T-helper 17 cell (primary cell): ENCODE results near the gene SLC6A18. TPM values are rescaled to one million over a fixed set of nuclear protein-coding genes. Genes with fewer than 3 reads are reported as not detected.

ENCODE experiments used
- ATAC-seq: fragments of 150-1000 bp; cut with Tn5 transposase; 2 replicates; pipeline ENCODE4 v1.10.0; 2021; ENCODE audit warnings: mild to moderate bottlenecking, moderate library complexity
- DNase-seq, 3 donors: peaks; one replicate each; pipeline versions ENCODE4 v3.0.0 to v3.0.0-alpha.2; 2020 to 2021
- H3K9me3 ChIP-seq: one replicate; pipeline ENCODE4 v1.7.0; 2013; ENCODE audit warnings: low read length, mild to moderate bottlenecking; ENCODE audit not compliant: control insufficient read depth, poor library complexity, severe bottlenecking
- H3K27ac Mint-ChIP-seq: one replicate; pipeline ENCODE4 v1.8.0; 2022; ENCODE audit warnings: mild to moderate bottlenecking, moderate library complexity, mixed read lengths
- H3K27me3 Mint-ChIP-seq: one replicate; pipeline ENCODE4 v1.8.0; 2022; ENCODE audit warnings: mixed read lengths
- H3K36me3 Mint-ChIP-seq: one replicate; pipeline ENCODE4 v1.8.0; 2022; ENCODE audit warnings: low read depth, mixed read lengths
- H3K4me1 Mint-ChIP-seq: one replicate; pipeline ENCODE4 v1.8.0; 2022; ENCODE audit warnings: mild to moderate bottlenecking, mixed read lengths
- H3K4me3 Mint-ChIP-seq: one replicate; pipeline ENCODE4 v1.8.0; 2022; ENCODE audit warnings: mild to moderate bottlenecking, moderate library complexity, mixed read lengths
- total RNA-seq, 4 donors: library from RNA in 2 of 4; stranded (reverse) in 2 of 4; gene quantifications; one replicate each; pipeline ENCODE4 v1.2.3 and lab custom pipeline; 2022 to 2026

Gene SLC6A18
- total RNA-seq, 2 donors from 2014 or later: not detected

DNA sequence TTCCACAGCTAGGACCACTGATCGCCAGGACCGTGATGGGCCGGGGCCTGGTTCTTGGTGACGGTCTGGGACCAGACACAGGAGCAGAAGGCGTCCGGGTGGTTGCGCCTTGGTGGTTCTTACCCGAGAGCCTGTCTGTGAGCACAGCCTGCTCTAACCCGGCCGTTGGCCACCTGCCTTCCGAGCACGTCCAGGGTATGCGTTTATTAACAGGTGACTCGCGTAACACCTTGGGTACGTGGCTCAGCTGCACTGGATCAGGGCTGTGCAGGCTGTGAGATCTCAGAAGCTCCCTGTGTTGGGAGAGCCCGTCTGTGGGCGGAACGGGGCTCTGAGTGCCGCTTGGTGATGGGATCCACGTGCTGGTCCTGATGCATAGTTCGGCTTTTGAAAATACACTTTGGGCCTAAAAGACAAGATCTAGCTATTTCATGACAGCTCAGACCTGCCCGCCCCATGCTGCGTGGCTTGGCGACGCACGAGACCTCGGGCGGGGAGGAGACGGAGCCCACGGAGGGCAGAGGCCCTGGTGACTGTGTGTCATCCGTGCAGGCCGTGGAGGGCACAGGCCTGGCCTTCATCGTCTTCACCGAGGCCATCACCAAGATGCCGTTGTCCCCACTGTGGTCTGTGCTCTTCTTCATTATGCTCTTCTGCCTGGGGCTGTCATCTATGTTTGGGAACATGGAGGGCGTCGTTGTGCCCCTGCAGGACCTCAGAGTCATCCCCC, 6.7 kb upstream of the SLC6A18 start:
- H3K27me3 Mint-ChIP-seq: peaks cover 9% of the 10 kb centered on the region
- DNase-seq: no peak
- H3K9me3 ChIP-seq: no peaks in the 10 kb centered on the region
- no peaks in the 10 kb centered on the region for H3K36me3 Mint-ChIP-seq
- H3K27ac Mint-ChIP-seq: no peak overlapping the region
- H3K4me3 Mint-ChIP-seq: no peak overlapping the region
- no peak for ATAC-seq
- no peaks in the 10 kb centered on the region for H3K4me1 Mint-ChIP-seq

DNA sequence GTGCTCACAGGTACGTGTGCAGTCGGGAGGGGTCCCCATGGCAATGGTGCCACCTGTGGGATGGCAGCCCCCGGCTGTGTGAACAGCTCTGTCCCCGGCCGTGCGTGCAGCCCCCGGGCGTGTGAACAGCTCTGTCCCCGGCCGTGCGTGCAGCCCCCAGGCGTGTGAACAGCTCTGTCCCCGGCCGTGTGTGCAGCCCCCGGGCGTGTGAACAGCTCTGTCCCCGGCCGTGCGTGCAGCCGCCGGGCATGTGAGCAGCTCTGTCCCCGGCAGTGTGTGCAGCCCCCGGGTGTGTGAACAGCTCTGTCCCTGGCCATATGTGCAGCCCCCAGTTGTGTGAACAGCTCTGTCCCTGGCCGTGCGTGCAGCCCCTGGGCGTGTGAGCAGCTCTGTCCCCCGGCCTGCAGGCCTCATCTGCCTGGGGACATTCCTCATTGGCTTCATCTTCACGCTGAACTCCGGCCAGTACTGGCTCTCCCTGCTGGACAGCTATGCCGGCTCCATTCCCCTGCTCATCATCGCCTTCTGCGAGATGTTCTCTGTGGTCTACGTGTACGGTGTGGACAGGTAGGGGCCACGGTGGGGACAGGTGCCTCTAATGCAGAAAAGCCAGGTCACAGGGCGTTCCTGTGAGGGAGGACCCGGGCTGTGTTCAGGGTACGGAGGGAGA, 5.9 kb upstream of the SLC6A18 start:
- Mint-ChIP-seq H3K4me1 (peaks cover 3% of the 10 kb centered on the region), H3K27me3 (peaks cover 9% of the 10 kb centered on the region), H3K27ac (no peak overlapping the region), H3K36me3 (no peaks in the 10 kb centered on the region), H3K4me3 (no peak overlapping the region)
- H3K9me3 ChIP-seq: no peaks in the 10 kb centered on the region
- ATAC-seq: no peak
- DNase-seq: no peak

DNA sequence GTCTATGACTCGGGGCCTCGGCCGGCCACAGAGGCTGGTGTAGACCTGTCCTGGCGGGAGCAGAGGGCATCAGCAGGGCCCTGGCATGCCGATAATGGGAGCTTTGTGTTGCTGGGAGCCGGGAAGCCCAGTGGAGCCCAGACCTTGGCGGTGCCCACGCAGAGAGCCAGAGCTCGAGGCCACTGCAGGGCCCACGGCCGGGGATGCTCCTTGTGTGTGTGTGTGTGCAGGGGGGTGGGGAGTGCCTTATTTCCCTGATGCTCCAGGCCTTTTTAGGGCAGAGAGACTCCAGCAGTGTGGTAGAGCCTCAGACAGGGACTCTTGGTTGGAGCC, 5.4 kb upstream of the SLC6A18 start:
- no peaks in the 10 kb centered on the region for H3K36me3 Mint-ChIP-seq
- no peak overlapping the region for H3K27ac Mint-ChIP-seq
- no peak overlapping the region for H3K4me3 Mint-ChIP-seq
- no peak for ATAC-seq
- H3K27me3 Mint-ChIP-seq: peaks cover 9% of the 10 kb centered on the region
- no peak for DNase-seq
- H3K9me3 ChIP-seq: no peaks in the 10 kb centered on the region
- peaks cover 3% of the 10 kb centered on the region for H3K4me1 Mint-ChIP-seq

DNA sequence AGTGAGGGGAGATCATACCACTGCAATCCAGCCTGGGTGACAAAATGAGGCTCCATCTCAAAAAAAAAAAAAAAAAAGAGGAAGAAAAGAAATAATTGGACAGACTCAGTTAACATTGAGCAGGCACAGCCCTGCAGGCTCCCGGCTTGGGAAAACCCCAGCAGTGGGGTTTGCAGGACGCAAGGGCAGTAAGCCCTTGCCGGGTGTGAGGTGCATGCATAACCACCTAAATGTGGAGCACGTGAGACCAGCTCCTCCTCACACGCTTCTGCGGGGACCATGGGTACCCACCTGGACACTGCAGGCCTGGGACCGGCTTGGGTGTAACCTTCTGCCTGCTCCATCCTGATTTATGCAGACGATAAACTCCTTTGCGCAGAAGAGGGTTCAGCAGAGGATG, 4.8 kb upstream of the SLC6A18 start:
- Mint-ChIP-seq H3K27me3 (peaks cover 9% of the 10 kb centered on the region), H3K4me3 (peak overlapping the region; percentile 45)
- no peaks in the 10 kb centered on the region for H3K9me3 ChIP-seq

DNA sequence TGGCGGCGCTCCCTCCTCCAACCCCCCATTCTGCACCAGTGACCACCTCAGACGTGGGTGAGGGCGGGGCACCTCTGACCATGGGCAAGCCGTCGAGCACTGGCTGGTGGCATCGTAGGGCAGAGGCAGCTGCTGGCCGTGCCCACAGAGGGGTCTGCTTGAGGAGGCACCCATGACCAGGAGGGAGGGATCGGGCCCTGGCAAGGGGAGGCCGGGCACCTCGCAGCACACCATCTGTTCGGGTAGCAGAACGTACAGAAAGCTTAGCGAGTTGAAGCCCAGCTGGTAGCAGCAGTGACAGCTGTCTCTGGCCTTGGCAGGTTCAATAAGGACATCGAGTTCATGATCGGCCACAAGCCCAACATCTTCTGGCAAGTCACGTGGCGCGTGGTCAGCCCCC, 4.3 kb upstream of the SLC6A18 start:
- peaks cover 9% of the 10 kb centered on the region for H3K27me3 Mint-ChIP-seq
- no peak for DNase-seq
- ATAC-seq: no peak
- no peaks in the 10 kb centered on the region for H3K9me3 ChIP-seq
- H3K36me3 Mint-ChIP-seq: no peaks in the 10 kb centered on the region
- H3K4me3 Mint-ChIP-seq: no peak overlapping the region
- H3K4me1 Mint-ChIP-seq: peaks cover 3% of the 10 kb centered on the region
- no peak overlapping the region for H3K27ac Mint-ChIP-seq

More for the DNA sequence above, 4.8 kb upstream of the SLC6A18 start:
- peaks cover 3% of the 10 kb centered on the region for H3K4me1 Mint-ChIP-seq
- H3K36me3 Mint-ChIP-seq: no peaks in the 10 kb centered on the region
- ATAC-seq: no peak
- no peak for DNase-seq
- H3K27ac Mint-ChIP-seq: no peak overlapping the region

DNA sequence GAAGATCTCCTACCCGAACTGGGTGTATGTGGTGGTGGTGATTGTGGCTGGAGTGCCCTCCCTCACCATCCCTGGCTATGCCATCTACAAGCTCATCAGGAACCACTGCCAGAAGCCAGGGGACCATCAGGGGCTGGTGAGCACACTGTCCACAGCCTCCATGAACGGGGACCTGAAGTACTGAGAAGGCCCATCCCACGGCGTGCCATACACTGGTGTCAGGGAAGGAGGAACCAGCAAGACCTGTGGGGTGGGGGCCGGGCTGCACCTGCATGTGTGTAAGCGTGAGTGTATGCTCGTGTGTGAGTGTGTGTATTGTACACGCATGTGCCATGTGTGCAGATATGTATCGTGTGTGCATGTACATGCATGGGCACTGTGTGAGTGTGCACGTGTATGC, 3.5 kb upstream of the SLC6A18 start:
- peaks cover 3% of the 10 kb centered on the region for H3K4me1 Mint-ChIP-seq
- no peaks in the 10 kb centered on the region for H3K36me3 Mint-ChIP-seq
- peaks cover 9% of the 10 kb centered on the region for H3K27me3 Mint-ChIP-seq
- H3K4me3 Mint-ChIP-seq: no peak overlapping the region
- ATAC-seq: no peak
- no peak overlapping the region for H3K27ac Mint-ChIP-seq
- no peak for DNase-seq
- H3K9me3 ChIP-seq: no peaks in the 10 kb centered on the region

DNA sequence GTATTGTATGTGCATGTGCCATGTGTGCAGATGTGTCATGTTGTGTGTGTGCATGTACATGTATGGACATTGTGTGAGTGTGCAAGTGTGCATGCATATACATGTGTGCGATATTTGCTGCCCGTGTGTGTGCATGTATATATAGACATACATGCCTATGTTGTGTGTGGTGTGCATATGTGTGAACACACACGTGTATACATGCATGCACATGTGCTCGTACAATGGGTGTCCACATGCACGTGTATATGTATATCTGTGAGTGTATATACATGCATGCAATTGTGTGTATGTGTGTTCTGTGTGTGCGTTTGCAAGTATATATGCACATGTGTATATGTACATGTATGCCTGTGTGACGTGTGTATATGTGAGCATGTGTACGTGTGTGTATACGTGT, 3.0 kb upstream of the SLC6A18 start:
- H3K4me1 Mint-ChIP-seq: peaks cover 3% of the 10 kb centered on the region
- no peak for ATAC-seq

DNA sequence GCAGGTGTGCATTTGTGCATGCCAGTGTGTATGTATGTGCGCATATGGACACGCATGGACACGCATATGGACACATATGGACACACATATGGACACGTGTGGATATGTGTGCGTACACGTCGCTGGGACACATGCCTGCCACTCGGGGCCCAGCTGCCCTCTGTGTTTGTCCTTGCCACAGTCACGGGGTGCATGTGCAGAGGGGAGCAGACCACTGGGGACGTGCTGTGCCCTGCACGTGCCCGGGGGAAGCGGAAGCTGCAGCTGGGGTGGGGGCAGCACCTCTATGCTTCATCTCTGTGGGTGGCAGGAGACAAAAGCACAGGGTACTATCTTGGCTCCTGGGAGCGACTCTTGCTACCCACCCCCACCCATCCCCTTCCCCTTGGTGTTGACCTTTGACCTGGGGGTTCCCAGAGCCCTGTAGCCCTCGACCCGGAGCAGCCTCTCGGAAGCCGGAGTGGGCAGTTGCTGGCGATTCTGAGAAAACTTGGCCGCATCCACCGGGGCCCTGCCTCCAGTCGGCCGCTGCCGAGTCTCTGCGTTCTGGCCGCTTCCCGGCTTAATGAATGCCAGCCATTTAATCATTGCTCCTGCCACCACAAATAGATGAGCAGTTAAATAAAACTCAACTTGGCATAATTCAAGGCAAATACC, 2.4 kb upstream of the SLC6A18 start:
- H3K36me3 Mint-ChIP-seq: no peaks in the 10 kb centered on the region
- ATAC-seq: no peak
- no peak overlapping the region for H3K27ac Mint-ChIP-seq
- H3K9me3 ChIP-seq: no peaks in the 10 kb centered on the region
- no peak for DNase-seq
- peaks cover 12% of the 10 kb centered on the region for H3K27me3 Mint-ChIP-seq
- H3K4me3 Mint-ChIP-seq: no peak overlapping the region
- peaks cover 3% of the 10 kb centered on the region for H3K4me1 Mint-ChIP-seq

More for the DNA sequence above, 3.0 kb upstream of the SLC6A18 start:
- H3K27me3 Mint-ChIP-seq: peaks cover 9% of the 10 kb centered on the region
- no peaks in the 10 kb centered on the region for H3K9me3 ChIP-seq
- H3K4me3 Mint-ChIP-seq: no peak overlapping the region
- H3K27ac Mint-ChIP-seq: no peak overlapping the region
- DNase-seq: no peak
- no peaks in the 10 kb centered on the region for H3K36me3 Mint-ChIP-seq

DNA sequence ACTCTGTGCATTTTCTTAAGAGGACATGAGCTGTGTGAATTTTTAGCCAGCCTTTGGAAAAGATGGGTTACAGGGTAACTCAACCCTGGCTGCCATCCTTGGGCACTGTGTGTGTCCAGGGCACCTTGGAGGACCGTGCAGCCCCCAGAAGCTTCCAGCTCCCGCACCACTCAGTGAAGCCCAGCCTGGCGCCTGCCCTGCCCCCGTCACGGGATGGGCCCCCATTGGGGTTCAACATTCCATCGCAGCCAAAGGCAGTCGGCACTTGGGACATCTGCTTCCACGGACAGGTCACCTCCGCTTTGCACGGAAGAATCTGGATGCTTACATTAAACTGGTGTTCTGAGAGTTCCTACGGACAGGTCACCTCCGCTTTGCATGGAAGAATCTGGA, 1.9 kb upstream of the SLC6A18 start:
- Mint-ChIP-seq H3K4me1 (peaks cover 3% of the 10 kb centered on the region), H3K4me3 (no peak overlapping the region), H3K27ac (no peak overlapping the region), H3K27me3 (peaks cover 15% of the 10 kb centered on the region), H3K36me3 (no peaks in the 10 kb centered on the region)
- no peak for DNase-seq
- no peaks in the 10 kb centered on the region for H3K9me3 ChIP-seq
- ATAC-seq: no peak

DNA sequence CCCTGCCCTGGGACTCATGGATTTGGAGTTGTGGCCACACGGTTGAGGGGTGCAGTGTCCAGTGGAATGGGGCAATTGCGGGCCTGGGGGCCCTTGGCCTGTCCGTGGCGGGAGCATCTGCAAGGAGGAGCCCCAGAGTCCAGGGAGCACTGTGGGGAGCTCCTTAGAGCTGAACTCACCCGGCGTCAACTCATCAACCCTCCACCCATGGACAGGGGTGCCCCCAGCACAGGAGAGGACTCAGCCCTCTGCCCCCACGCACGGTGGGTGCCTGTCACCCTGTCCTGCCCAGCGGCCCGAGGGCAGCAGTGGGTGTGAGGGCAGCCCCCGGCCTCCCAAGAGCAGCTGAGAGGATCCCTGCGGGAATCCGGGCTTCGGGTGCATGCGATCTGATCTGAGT, 550 bp upstream of the SLC6A18 start:
- H3K4me1 Mint-ChIP-seq: peaks cover 3% of the 10 kb centered on the region
- ATAC-seq (no peak), DNase-seq (no peak)
- H3K36me3 Mint-ChIP-seq: no peaks in the 10 kb centered on the region
- no peak overlapping the region for H3K4me3 Mint-ChIP-seq
- no peaks in the 10 kb centered on the region for H3K9me3 ChIP-seq
- H3K27me3 Mint-ChIP-seq: peaks cover 22% of the 10 kb centered on the region
- no peak overlapping the region for H3K27ac Mint-ChIP-seq

DNA sequence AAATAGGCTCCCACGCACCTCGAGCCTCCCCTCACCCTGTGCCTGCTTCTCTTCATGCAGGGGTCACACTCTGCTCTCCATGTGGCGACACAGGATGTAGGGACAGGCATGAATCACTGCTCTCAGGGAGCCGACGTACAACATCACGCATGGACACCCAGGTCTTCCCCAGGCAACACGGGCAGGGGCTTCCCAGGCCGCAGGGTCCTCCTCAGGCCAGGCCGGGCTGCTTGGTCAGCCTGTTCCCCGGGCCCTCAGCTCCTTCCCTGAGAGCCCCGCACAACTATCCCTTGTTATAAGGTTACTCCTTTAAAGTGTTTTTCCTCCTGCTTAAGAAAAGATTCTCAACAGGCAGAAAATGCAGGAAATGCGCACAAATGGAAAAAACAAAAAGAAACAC, 1.1 kb downstream of the SLC6A18 start:
- peaks cover 3% of the 10 kb centered on the region for H3K4me1 Mint-ChIP-seq
- no peaks in the 10 kb centered on the region for H3K9me3 ChIP-seq
- H3K36me3 Mint-ChIP-seq: peaks cover 3% of the 10 kb centered on the region
- H3K4me3 Mint-ChIP-seq: no peak overlapping the region
- peaks cover 30% of the 10 kb centered on the region for H3K27me3 Mint-ChIP-seq
- no peak overlapping the region for H3K27ac Mint-ChIP-seq
- no peak for ATAC-seq
- DNase-seq: no peak

DNA sequence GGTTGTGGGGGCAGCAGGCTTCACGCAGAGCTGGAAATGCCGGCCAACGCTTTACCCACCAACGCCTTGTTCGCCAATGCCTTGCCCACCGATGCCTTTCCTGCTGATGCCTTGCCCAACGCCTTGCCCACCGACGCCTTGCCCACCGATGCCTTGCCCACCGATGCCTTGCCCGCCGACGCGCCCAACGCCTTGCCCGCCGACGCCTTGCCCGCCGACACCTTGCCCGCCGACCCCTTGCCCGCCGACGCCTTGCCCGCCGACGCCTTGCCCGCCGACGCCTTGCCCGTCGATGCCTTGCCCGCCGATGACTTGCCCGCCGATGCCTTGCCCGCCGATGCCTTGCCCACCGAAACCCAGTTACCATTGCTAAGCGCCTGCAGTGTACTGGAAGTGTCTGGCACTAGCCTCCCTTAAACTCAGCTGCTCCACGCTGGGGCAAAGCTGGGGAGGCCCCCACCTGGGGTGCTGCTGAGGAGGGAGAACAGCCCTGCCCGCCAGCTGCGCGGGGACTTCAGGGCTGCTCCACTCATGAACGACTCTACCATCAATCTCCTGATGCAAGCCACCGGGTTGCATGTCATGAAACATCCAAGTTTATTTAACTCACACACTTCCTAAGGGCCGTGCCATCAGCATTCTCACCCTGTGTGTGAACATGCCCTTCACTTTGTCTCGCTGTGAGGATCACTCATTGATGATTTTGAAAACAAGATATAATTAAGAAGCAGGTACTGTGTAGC, 1.8 kb downstream of the SLC6A18 start:
- Mint-ChIP-seq H3K36me3 (peaks cover 3% of the 10 kb centered on the region), H3K4me3 (no peak overlapping the region), H3K27me3 (peaks cover 30% of the 10 kb centered on the region), H3K27ac (no peak overlapping the region), H3K4me1 (peaks cover 3% of the 10 kb centered on the region)
- no peak for DNase-seq
- no peaks in the 10 kb centered on the region for H3K9me3 ChIP-seq
- ATAC-seq: no peak

DNA sequence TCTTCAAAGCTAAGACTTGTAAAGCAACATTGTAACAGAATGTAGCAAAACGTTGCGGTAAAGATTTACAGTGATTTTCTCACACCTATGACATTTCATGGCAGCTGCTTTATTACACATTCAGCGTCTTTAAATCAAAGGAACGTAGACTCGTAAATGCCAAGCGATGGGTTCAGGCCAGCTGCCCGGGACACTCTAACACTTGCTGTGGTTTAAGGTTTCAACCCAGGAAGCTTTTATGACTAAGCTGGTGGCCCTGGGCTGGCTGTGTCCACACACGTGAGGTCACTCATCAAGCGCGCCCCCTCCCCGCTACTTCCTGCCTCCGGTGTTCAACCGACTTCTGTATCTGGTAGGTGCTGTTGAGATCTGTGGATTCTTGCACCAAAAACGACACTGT, 2.5 kb downstream of the SLC6A18 start:
- Mint-ChIP-seq H3K4me3 (no peak overlapping the region), H3K4me1 (peaks cover 3% of the 10 kb centered on the region), H3K27me3 (peaks cover 31% of the 10 kb centered on the region), H3K36me3 (peaks cover 3% of the 10 kb centered on the region), H3K27ac (no peak overlapping the region)
- no peak for ATAC-seq
- H3K9me3 ChIP-seq: no peaks in the 10 kb centered on the region
- DNase-seq: no peak
